HCEC 1CT (cell line): Measurements from ENCODE around the gene ZFR2.
A peak's percentile ranks its signal among the peaks of the same experiment; 100 is the strongest.

Experiments used
- DNase-seq: peaks from one replicate; pipeline ENCODE4 v3.0.0-alpha.2; 2017

The ZFR2 gene

GRCh38 chr19:3873151-3873550 is 4.3 kb upstream of the ZFR2 start:
- DNase-seq, result no peak

GRCh38 chr19:3867971-3868769 is 668 bp downstream of the ZFR2 start:
- no peak for DNase-seq

- no peak for DNase-seq
These were observed 1.8 kb downstream of the ZFR2 start for GRCh38 chr19:3866910-3867638.

- no peak for DNase-seq
These were observed 5.2 kb downstream of the ZFR2 start for GRCh38 chr19:3863648-3864047.

- no peak for DNase-seq
These were observed 5.9 kb downstream of the ZFR2 start for GRCh38 chr19:3862826-3863500.

GRCh38 chr19:3860499-3860898 is 8.3 kb downstream of the ZFR2 start:
- no peak for DNase-seq

- no peak for DNase-seq
These were observed 11.3 kb downstream of the ZFR2 start for GRCh38 chr19:3857449-3858003.

GRCh38 chr19:3855320-3855719 is 13.5 kb downstream of the ZFR2 start:
- DNase-seq, result no peak

- peak; percentile 59 for DNase-seq
These were observed 16.1 kb downstream of the ZFR2 start for GRCh38 chr19:3852614-3853254.

GRCh38 chr19:3852177-3852511 is 16.7 kb downstream of the ZFR2 start:
- DNase-seq, result no peak

- DNase-seq, result no peak
These were observed 17.3 kb downstream of the ZFR2 start for GRCh38 chr19:3851254-3852176.

- no peak for DNase-seq
These were observed 18.4 kb downstream of the ZFR2 start for GRCh38 chr19:3850320-3850972.

- DNase-seq, result no peak
These were observed 19.1 kb downstream of the ZFR2 start for GRCh38 chr19:3849787-3850186.

GRCh38 chr19:3849092-3849491 is 19.7 kb downstream of the ZFR2 start:
- DNase-seq, result peak; percentile 13

- no peak for DNase-seq
These were observed 24.2 kb downstream of the ZFR2 start for GRCh38 chr19:3844596-3844995.

GRCh38 chr19:3842948-3843347 is 25.9 kb downstream of the ZFR2 start:
- no peak for DNase-seq

- DNase-seq, result no peak
These were observed 28.0 kb downstream of the ZFR2 start for GRCh38 chr19:3840804-3841203.

- no peak for DNase-seq
These were observed 28.9 kb downstream of the ZFR2 start for GRCh38 chr19:3839941-3840340.

- DNase-seq, result no peak
These were observed 30.2 kb downstream of the ZFR2 start for GRCh38 chr19:3838661-3839060.

GRCh38 chr19:3837922-3838321 is 30.9 kb downstream of the ZFR2 start:
- no peak for DNase-seq

- DNase-seq, result no peak
These were observed 31.5 kb downstream of the ZFR2 start for GRCh38 chr19:3837332-3837731.
